HG02943 (cell line): Measurements from ENCODE around the gene TEX53.

Experiments used
- ATAC-seq: cut with Tn5 transposase; IDR thresholded peaks from one replicate; pipeline ENCODE4 v1.9.1; 2021; ENCODE audit warnings: mild to moderate bottlenecking, low read depth, moderate library complexity; ENCODE audit not compliant: unreplicated experiment

Gene TEX53

GRCh38 chr9:114607671-114608524, 49.7 kb downstream of the TEX53 start:
- no peak for ATAC-seq

DNA sequence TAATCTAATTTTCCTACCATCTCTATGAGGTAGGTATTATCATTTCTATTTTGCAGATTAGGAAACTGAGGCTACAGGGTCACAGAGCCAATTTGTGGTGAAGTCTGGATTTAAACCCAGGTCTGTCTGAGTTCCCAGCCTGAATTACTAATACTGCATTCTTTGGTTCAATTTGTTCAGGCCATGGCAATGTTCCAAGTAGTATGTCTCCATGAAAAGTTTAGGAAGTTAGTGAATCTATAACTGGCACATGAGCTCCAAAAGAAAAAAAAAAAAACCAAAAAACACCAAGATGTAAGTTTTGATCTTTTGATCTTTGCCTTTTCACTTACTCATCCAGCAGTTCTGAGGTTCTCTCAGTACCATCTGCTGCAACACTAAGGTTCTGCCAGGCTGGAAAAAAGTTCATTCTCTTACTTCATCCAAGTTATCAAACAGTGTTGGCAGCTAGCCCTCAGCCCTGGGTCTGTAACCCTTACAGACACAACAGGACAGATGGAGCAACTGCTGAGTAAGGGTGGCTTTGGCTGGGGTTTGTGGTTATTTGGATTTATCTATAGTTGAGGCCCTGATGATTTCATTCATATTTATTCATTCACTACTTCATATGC, 50.9 kb downstream of the TEX53 start:
- ATAC-seq, result no peak
